SK-N-MC (cell line): ENCODE measurements around the gene SELENON.
"Not testable (repeated sequence)": the region's sequence is repeated elsewhere in the genome, so short reads cannot be mapped to it uniquely, and the experiment has no call there.

Source experiments
- EZH2 ChIP-seq: fragments of 200-600 bp; sonication (generic); IDR thresholded peaks from one replicate; pipeline ENCODE4 v1.6.1; 2017; ENCODE audit warnings: antibody characterized with exemption
- FOXP2 ChIP-seq: optimal IDR thresholded peaks from 2 replicates; pipeline ENCODE3; 2011; ENCODE audit warnings: mild to moderate bottlenecking, moderate library complexity; ENCODE audit not compliant: insufficient read depth; ENCODE audit errors: extremely low read length, control extremely low read depth
- POLR2AphosphoS5 ChIP-seq: IDR thresholded peaks from 2 replicates; pipeline ENCODE4 v1.6.1; 2012; ENCODE audit warnings: mild to moderate bottlenecking, low read depth, low read length, borderline replicate concordance

DNA sequence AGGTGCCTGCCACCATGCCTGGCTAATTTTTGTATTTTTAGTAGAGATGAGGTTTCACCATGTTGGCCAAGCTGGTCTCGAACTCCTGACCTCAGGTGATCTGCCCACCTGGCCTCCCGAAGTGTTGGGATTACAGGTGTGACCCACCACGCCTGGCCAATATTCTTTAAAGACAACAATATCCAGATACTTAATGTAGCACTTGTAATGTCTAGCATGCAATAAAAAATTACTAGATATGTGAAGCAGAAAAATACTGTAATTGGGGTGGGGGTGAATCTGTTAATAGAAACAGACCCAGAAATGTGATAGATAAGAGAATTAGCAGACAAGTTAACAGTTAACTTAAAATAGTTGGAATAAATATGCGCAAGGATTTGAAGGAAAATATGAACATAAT lies 39.8 kb downstream of the SELENON start:
- not testable (repeated sequence) for TF ChIP-seq EZH2, FOXP2, POLR2AphosphoS5
